ENCODE data around the gene SUPT5H. TPM values are rescaled to one million over a fixed set of nuclear protein-coding genes. Genes with fewer than 3 reads are reported as not detected.

Gene SUPT5H
- total and polyA plus RNA-seq, 4 donors = 55.1 to 127 (median 87.9) TPM

- no peak overlapping the region for H3K4me3 ChIP-seq
- no peak overlapping the region for H3K9ac ChIP-seq (ENCODE audit: insufficient read depth in 1 of 2, low read length in 2 of 2)
- ATAC-seq (ENCODE audit: insufficient read depth, low FRiP score) = no peak
- TF ChIP-seq, protein P1, sequence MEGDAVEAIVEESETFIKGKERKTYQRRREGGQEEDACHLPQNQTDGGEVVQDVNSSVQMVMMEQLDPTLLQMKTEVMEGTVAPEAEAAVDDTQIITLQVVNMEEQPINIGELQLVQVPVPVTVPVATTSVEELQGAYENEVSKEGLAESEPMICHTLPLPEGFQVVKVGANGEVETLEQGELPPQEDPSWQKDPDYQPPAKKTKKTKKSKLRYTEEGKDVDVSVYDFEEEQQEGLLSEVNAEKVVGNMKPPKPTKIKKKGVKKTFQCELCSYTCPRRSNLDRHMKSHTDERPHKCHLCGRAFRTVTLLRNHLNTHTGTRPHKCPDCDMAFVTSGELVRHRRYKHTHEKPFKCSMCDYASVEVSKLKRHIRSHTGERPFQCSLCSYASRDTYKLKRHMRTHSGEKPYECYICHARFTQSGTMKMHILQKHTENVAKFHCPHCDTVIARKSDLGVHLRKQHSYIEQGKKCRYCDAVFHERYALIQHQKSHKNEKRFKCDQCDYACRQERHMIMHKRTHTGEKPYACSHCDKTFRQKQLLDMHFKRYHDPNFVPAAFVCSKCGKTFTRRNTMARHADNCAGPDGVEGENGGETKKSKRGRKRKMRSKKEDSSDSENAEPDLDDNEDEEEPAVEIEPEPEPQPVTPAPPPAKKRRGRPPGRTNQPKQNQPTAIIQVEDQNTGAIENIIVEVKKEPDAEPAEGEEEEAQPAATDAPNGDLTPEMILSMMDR (IDR thresholded peaks at IDR 0.05; ENCODE audit: control extremely low read depth, extremely low read depth) = no peak
- no peak overlapping the region for H3K27ac ChIP-seq (ENCODE audit: low read depth in 1 of 2, low read length in 1 of 2)
- peaks cover 10 to 34% (median 28%) of the 10 kb centered on the region in 3 donors for H3K27me3 ChIP-seq (ENCODE audit: control insufficient read depth in 3 of 3, insufficient read depth in 3 of 3, low read length in 2 of 3)
- no peaks in the 10 kb centered on the region for H3K36me3 ChIP-seq (ENCODE audit: control insufficient read depth in 4 of 4, insufficient read depth in 4 of 4, low read length in 4 of 4)
- peaks cover 0 to 8% (median 0%) of the 10 kb centered on the region in 5 donors for H3K4me1 ChIP-seq (ENCODE audit: control insufficient read depth in 5 of 5, insufficient read depth in 5 of 5, low read length in 5 of 5)
- no peak for DNase-seq
- 0% methylated on average over 7 of the region's 7 CpGs for WGBS, 2 donors
- H3K9me3 ChIP-seq (ENCODE audit: control insufficient read depth in 4 of 4, insufficient read depth in 3 of 4, low read length in 3 of 4) = peaks cover 0 to 5% (median 0%) of the 10 kb centered on the region in 4 donors
These were observed 52.3 kb downstream of the SUPT5H start for GRCh38 chr19:39497701-39497995.

DNA sequence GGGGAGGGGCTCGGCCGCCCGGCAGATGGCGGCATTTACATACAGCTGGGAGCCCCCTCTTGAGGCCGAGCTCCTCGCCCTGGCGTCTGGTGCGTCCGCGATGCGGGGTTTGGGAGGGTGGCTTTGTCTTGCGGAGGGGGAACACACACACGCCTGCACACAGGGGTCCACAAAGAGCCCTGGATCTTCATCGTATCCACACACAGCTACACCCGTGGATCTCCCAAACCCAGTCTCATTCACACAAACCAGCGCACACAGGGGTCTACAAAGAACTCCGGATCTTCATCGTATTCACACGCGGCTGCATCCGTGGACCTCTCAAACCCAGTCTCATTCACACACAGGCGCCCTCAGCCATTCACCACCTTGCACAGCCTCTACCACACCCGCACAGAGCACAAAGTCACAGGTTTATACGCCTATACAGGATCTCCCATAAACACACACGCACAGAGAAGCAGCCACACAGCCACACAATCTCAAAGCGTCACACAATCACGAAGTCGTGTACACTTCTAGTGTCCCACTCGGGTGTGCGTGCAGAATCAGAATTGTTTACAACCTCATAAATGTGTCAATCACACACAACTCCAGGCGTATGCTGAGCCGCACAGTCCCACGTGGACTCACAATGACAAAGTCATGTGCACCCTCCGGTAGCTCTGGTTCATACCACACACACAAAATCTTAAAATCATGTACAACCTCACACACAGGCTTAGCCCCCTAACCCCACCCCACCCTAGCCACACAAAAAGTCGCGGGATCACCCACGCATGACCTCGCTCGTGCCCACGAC lies 52.8 kb downstream of the SUPT5H start:
- Histone ChIP-seq H3K27ac (ENCODE audit: low read depth in 1 of 2, low read length in 1 of 2) (no peak overlapping the region), H3K9me3 (ENCODE audit: control insufficient read depth in 4 of 4, insufficient read depth in 3 of 4, low read length in 3 of 4) (peaks cover 0 to 5% (median 0%) of the 10 kb centered on the region in 4 donors), H3K27me3 (ENCODE audit: control insufficient read depth in 3 of 3, insufficient read depth in 3 of 3, low read length in 2 of 3) (peaks cover 10 to 36% (median 28%) of the 10 kb centered on the region in 3 donors), H3K9ac (ENCODE audit: insufficient read depth in 1 of 2, low read length in 2 of 2) (no peak overlapping the region), H3K36me3 (ENCODE audit: control insufficient read depth in 4 of 4, insufficient read depth in 4 of 4, low read length in 4 of 4) (no peaks in the 10 kb centered on the region), H3K4me3 (no peak overlapping the region), H3K4me1 (ENCODE audit: control insufficient read depth in 5 of 5, insufficient read depth in 5 of 5, low read length in 5 of 5) (peaks cover 0 to 12% (median 0%) of the 10 kb centered on the region in 5 donors)
- 1 to 2% methylated on average over 40 of the region's 40 CpGs for WGBS, 2 donors
- no peak for ATAC-seq (ENCODE audit: insufficient read depth, low FRiP score)
- DNase-seq = peak; percentile 64 to 77 (median 74)
- TF ChIP-seq, protein P1 (IDR thresholded peaks at IDR 0.05; ENCODE audit: control extremely low read depth, extremely low read depth) = no peak

DNA sequence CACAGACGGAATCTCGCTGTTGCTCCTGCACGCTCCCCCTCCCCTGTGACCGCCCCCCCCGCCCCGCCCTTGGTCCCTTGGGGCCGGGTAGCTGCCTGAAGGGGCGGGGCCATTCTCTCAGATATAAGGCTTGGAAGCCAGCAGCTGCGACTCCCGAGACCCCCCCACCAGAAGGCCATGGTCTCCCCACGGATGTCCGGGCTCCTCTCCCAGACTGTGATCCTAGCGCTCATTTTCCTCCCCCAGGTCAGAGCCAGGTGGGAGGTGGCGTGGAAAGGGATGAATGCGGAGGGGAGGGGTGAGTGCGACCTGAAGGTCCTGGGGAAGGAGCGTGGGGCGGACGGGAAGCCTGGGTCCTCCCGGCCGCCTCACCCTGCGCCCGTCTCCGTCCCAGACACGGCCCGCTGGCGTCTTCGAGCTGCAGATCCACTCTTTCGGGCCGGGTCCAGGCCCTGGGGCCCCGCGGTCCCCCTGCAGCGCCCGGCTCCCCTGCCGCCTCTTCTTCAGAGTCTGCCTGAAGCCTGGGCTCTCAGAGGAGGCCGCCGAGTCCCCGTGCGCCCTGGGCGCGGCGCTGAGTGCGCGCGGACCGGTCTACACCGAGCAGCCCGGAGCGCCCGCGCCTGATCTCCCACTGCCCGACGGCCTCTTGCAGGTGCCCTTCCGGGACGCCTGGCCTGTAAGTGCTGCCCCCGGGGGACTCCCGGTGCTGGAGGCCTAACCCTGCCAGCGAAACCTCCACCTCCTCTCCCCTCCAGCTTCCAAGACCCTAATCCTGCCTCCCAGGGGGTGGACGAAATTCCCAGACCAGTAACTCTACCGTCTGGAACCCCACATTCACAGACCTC lies 53.6 kb downstream of the SUPT5H start, which contains the start of gene DLL3:
DLL3 (plus strand) TSS at position 150 of the 845 bp plus-strand sequence; CDS start at position 178, 28 bp downstream.
- Histone ChIP-seq H3K27ac (ENCODE audit: low read depth in 1 of 2, low read length in 1 of 2) (no peak within 1 kb of the TSS), H3K9ac (ENCODE audit: insufficient read depth in 1 of 2, low read length in 2 of 2) (no peak within 1 kb of the TSS), H3K9me3 (ENCODE audit: control insufficient read depth in 4 of 4, insufficient read depth in 3 of 4, low read length in 3 of 4) (peaks cover 0 to 5% (median 0%) of the 10 kb centered on the region in 4 donors), H3K4me1 (ENCODE audit: control insufficient read depth in 5 of 5, insufficient read depth in 5 of 5, low read length in 5 of 5) (peaks cover 0 to 12% (median 0%) of the 10 kb centered on the region in 5 donors), H3K4me3 (no peak within 1 kb of the TSS), H3K36me3 (ENCODE audit: control insufficient read depth in 4 of 4, insufficient read depth in 4 of 4, low read length in 4 of 4) (no peaks in the 10 kb centered on the region), H3K27me3 (ENCODE audit: control insufficient read depth in 3 of 3, insufficient read depth in 3 of 3, low read length in 2 of 3) (peaks cover 10 to 38% (median 32%) of the 10 kb centered on the region in 3 donors)
- ATAC-seq (ENCODE audit: insufficient read depth, low FRiP score) (no peak), DNase-seq (no peak)
- WGBS, 2 donors = 2% methylated on average over 39 to 60 of the region's 60 CpGs
- TF ChIP-seq, protein P1 (IDR thresholded peaks at IDR 0.05; ENCODE audit: control extremely low read depth, extremely low read depth) = no peak
